GM23338 (cell line): ENCODE measurements around the gene HSH2D. TPM values are rescaled to one million over a fixed set of nuclear protein-coding genes. Genes with fewer than 3 reads are reported as not detected.
A peak's percentile ranks its signal among the peaks of the same experiment; 100 is the strongest.

ENCODE experiments used
- ATAC-seq: fragments of 200-7000 bp; cut with Tn5 transposase; 3 replicates; pipeline ENCODE4 v1.9.1; 2020
- DNase-seq: peaks from one replicate; pipeline ENCODE4 v3.0.0-alpha.2; 2015; ENCODE audit warnings: low spot score
- H2AFZ ChIP-seq: fragments of 200-600 bp; sonication (generic); 2 replicates; pipeline ENCODE4 v1.8.0; 2016; ENCODE audit warnings: antibody characterized with exemption, mild to moderate bottlenecking, moderate library complexity
- H3F3A ChIP-seq: fragments of 200-600 bp; sonication (generic); replicated peaks from 2 replicates; pipeline ENCODE4 v1.8.0; 2017; ENCODE audit warnings: antibody characterized with exemption, mixed run types, low read depth
- H3K27ac ChIP-seq: fragments of 200-600 bp; sonication (generic); 2 replicates; pipeline ENCODE4 v1.6.1; 2016; ENCODE audit warnings: low read depth
- H3K27me3 ChIP-seq: fragments of 200-600 bp; sonication (generic); 2 replicates; pipeline ENCODE4 v1.8.0; 2016; ENCODE audit warnings: mild to moderate bottlenecking, mixed run types, moderate library complexity; ENCODE audit not compliant: insufficient read depth
- H3K36me3 ChIP-seq: fragments of 200-600 bp; sonication (generic); 2 replicates; pipeline ENCODE4 v1.8.0; 2016; ENCODE audit warnings: mild to moderate bottlenecking; ENCODE audit not compliant: insufficient read depth
- H3K4me1 ChIP-seq: fragments of 200-600 bp; sonication (generic); 2 replicates; pipeline ENCODE4 v1.8.0; 2016; ENCODE audit warnings: mild to moderate bottlenecking, moderate library complexity; ENCODE audit not compliant: insufficient read depth
- H3K4me2 ChIP-seq: fragments of 200-600 bp; sonication (generic); 2 replicates; pipeline ENCODE4 v1.7.1; 2017; ENCODE audit warnings: mixed run types
- H3K4me3 ChIP-seq: fragments of 200-600 bp; sonication (generic); 2 replicates; pipeline ENCODE4 v1.6.1; 2016; ENCODE audit warnings: mixed run types
- H3K79me2 ChIP-seq: fragments of 200-600 bp; sonication (generic); replicated peaks from 2 replicates; pipeline ENCODE4 v1.8.0; 2017; ENCODE audit warnings: mild to moderate bottlenecking; ENCODE audit not compliant: insufficient read depth
- H3K9me2 ChIP-seq: fragments of 200-600 bp; sonication (generic); 2 replicates; pipeline ENCODE4 v1.8.0; 2017; ENCODE audit not compliant: insufficient read depth
- H4K20me1 ChIP-seq: fragments of 200-600 bp; sonication (generic); replicated peaks from 2 replicates; pipeline ENCODE4 v1.8.0; 2017; ENCODE audit warnings: mild to moderate bottlenecking; ENCODE audit not compliant: insufficient read depth
- H3K27ac Mint-ChIP-seq: 2 replicates; pipeline ENCODE4 v1.8.0; 2020; ENCODE audit warnings: inconsistent platforms, mild to moderate bottlenecking, moderate library complexity, mixed read lengths
- H3K27me3 Mint-ChIP-seq: 3 replicates; pipeline ENCODE4 v1.8.0; 2022; ENCODE audit warnings: low read depth, mild to moderate bottlenecking, moderate library complexity, mixed read lengths, inconsistent platforms; ENCODE audit not compliant: insufficient read depth, poor library complexity
- H3K36me3 Mint-ChIP-seq: 3 replicates; pipeline ENCODE4 v1.8.0; 2021; ENCODE audit warnings: low read depth, mild to moderate bottlenecking, inconsistent platforms, moderate library complexity, mixed read lengths
- H3K4me1 Mint-ChIP-seq: 3 replicates; pipeline ENCODE4 v1.8.0; 2020; ENCODE audit warnings: mild to moderate bottlenecking, inconsistent platforms, mixed read lengths
- H3K4me3 Mint-ChIP-seq: 3 replicates; pipeline ENCODE4 v1.8.0; 2021; ENCODE audit warnings: moderate library complexity, mild to moderate bottlenecking, inconsistent platforms, mixed read lengths
- H3K9me3 Mint-ChIP-seq: 3 replicates; pipeline ENCODE4 v1.8.0; 2020; ENCODE audit warnings: moderate library complexity, mild to moderate bottlenecking, inconsistent platforms, mixed read lengths
- CREB1 ChIP-seq: fragments of 250-450 bp; sonication (Bioruptor Pico); IDR thresholded peaks from 2 replicates; pipeline ENCODE4 v1.5.0; 2020; ENCODE audit warnings: low read depth, mild to moderate bottlenecking, moderate library complexity
- CTCF ChIP-seq, 2 experiments: fragments of 200-600 bp in 1 of 2; sonication (generic) in 1 of 2; conservative IDR thresholded peaks; 2 replicates each; pipeline versions ENCODE4 v1.5.1 to v1.6.1; 2016 to 2017; ENCODE audit warnings: antibody characterized with exemption in 2 of 2, low read depth in 2 of 2, mild to moderate bottlenecking in 2 of 2, moderate library complexity in 1 of 2
- EZH2 ChIP-seq: fragments of 200-600 bp; sonication (generic); IDR thresholded peaks from one replicate; pipeline ENCODE4 v1.8.0; 2017; ENCODE audit warnings: antibody characterized with exemption, mild to moderate bottlenecking, low read depth; ENCODE audit not compliant: unreplicated experiment
- EZH2phosphoT487 ChIP-seq: fragments of 200-600 bp; sonication (generic); IDR thresholded peaks from one replicate; pipeline ENCODE4 v1.8.1; 2018; ENCODE audit warnings: antibody characterized with exemption; ENCODE audit not compliant: unreplicated experiment
- JUNB ChIP-seq: IDR thresholded peaks from one replicate; pipeline ENCODE4 v1.6.1; 2016; ENCODE audit warnings: antibody characterized with exemption; ENCODE audit not compliant: unreplicated experiment
- NANOG ChIP-seq: IDR thresholded peaks from 2 replicates; pipeline ENCODE4 v1.6.1; 2016; ENCODE audit warnings: antibody characterized with exemption, borderline replicate concordance
- POLR2AphosphoS5 ChIP-seq: IDR thresholded peaks from 2 replicates; pipeline ENCODE4 v1.6.1; 2016; ENCODE audit warnings: antibody characterized with exemption, low read depth
- REST ChIP-seq: IDR thresholded peaks from one replicate; pipeline ENCODE4 v1.6.1; 2018; ENCODE audit warnings: antibody characterized with exemption; ENCODE audit not compliant: unreplicated experiment
- STAT1 ChIP-seq: IDR thresholded peaks from one replicate; pipeline ENCODE4 v1.6.1; 2016; ENCODE audit warnings: antibody characterized with exemption; ENCODE audit not compliant: unreplicated experiment
- ZNF114 ChIP-seq: fragments of 250-450 bp; sonication (Bioruptor Pico); IDR thresholded peaks from 2 replicates; pipeline ENCODE4 v1.5.0; 2020; ENCODE audit warnings: mild to moderate bottlenecking, moderate library complexity
- ZNF331 ChIP-seq: fragments of 250-450 bp; sonication (Bioruptor Pico); IDR thresholded peaks from 2 replicates; pipeline ENCODE4 v1.5.0; 2020; ENCODE audit warnings: low read depth, mild to moderate bottlenecking, moderate library complexity
- polyA plus RNA-seq: library from polyadenylated mRNA; unstranded; fragments of >200 nt; fragmentation: Nextera tagmentation; extraction: Ambion mirVana; gene quantifications from 2 replicates; pipeline ENCODE4 v1.2.1, GENCODE V29; 2016
- total RNA-seq: library from RNA; depleted of rRNA; stranded (reverse); fragments of >200 nt; shearing (Covaris generic); gene quantifications from 2 replicates; pipeline ENCODE4 v1.2.3, GENCODE V29; 2014
- TF ChIP-seq, protein P1 (sequence below): fragments of 250-450 bp; sonication (Bioruptor Pico); IDR thresholded peaks from 2 replicates; pipeline ENCODE4 v1.5.0; 2020; ENCODE audit warnings: mild to moderate bottlenecking, moderate library complexity
- TF ChIP-seq, protein P2 (sequence below): IDR thresholded peaks from 2 replicates; pipeline ENCODE4 v1.6.1; 2016; ENCODE audit warnings: antibody characterized with exemption

Gene HSH2D
- total and polyA plus RNA-seq, 2 experiments from 2014 or later: 0.81 to 1.4 TPM

GRCh38 chr19:16184665-16185122 is 41.2 kb downstream of the HSH2D start:
- Histone ChIP-seq H3K27me3 (no peaks in the 10 kb centered on the region), H3K27ac (no peak overlapping the region), H3F3A (no peaks in the 10 kb centered on the region), H4K20me1 (peaks cover 4% of the 10 kb centered on the region; the same call in 1 of the 2 replicates), H3K4me3 (no peak overlapping the region), H2AFZ (no peak overlapping the region), H3K4me1 (no peaks in the 10 kb centered on the region), H3K4me2 (no peak overlapping the region), H3K79me2 (peaks cover 15% of the 10 kb centered on the region), H3K36me3 (no peaks in the 10 kb centered on the region), H3K9me2 (no peaks in the 10 kb centered on the region)
- ATAC-seq: no peak
- H3K9me3 Mint-ChIP-seq: peaks cover 3% of the 10 kb centered on the region; the same call in 2 of the 3 replicates
- no peak overlapping the region; the same call in none of the 2 replicates for H3K27ac Mint-ChIP-seq
- H3K4me3 Mint-ChIP-seq: peak overlapping the region; percentile 95
- peaks cover 3% of the 10 kb centered on the region; the same call in 2 of the 3 replicates for H3K4me1 Mint-ChIP-seq
- H3K36me3 Mint-ChIP-seq: peaks cover 21% of the 10 kb centered on the region
- H3K27me3 Mint-ChIP-seq: peaks cover 12% of the 10 kb centered on the region
- TF ChIP-seq ZNF331 (CRISPR knock-in tag) (no peak), EZH2 (no peak), STAT1 (no peak), CTCF (conservative IDR thresholded peaks at IDR 0.05; ENCODE audit: low read depth in 2 of 2) (no peak), REST (no peak), CREB1 (no peak), ZNF114 (CRISPR knock-in tag) (no peak), NANOG (no peak), JUNB (no peak), EZH2phosphoT487 (no peak), POLR2AphosphoS5 (no peak)
- TF ChIP-seq, protein P1, sequence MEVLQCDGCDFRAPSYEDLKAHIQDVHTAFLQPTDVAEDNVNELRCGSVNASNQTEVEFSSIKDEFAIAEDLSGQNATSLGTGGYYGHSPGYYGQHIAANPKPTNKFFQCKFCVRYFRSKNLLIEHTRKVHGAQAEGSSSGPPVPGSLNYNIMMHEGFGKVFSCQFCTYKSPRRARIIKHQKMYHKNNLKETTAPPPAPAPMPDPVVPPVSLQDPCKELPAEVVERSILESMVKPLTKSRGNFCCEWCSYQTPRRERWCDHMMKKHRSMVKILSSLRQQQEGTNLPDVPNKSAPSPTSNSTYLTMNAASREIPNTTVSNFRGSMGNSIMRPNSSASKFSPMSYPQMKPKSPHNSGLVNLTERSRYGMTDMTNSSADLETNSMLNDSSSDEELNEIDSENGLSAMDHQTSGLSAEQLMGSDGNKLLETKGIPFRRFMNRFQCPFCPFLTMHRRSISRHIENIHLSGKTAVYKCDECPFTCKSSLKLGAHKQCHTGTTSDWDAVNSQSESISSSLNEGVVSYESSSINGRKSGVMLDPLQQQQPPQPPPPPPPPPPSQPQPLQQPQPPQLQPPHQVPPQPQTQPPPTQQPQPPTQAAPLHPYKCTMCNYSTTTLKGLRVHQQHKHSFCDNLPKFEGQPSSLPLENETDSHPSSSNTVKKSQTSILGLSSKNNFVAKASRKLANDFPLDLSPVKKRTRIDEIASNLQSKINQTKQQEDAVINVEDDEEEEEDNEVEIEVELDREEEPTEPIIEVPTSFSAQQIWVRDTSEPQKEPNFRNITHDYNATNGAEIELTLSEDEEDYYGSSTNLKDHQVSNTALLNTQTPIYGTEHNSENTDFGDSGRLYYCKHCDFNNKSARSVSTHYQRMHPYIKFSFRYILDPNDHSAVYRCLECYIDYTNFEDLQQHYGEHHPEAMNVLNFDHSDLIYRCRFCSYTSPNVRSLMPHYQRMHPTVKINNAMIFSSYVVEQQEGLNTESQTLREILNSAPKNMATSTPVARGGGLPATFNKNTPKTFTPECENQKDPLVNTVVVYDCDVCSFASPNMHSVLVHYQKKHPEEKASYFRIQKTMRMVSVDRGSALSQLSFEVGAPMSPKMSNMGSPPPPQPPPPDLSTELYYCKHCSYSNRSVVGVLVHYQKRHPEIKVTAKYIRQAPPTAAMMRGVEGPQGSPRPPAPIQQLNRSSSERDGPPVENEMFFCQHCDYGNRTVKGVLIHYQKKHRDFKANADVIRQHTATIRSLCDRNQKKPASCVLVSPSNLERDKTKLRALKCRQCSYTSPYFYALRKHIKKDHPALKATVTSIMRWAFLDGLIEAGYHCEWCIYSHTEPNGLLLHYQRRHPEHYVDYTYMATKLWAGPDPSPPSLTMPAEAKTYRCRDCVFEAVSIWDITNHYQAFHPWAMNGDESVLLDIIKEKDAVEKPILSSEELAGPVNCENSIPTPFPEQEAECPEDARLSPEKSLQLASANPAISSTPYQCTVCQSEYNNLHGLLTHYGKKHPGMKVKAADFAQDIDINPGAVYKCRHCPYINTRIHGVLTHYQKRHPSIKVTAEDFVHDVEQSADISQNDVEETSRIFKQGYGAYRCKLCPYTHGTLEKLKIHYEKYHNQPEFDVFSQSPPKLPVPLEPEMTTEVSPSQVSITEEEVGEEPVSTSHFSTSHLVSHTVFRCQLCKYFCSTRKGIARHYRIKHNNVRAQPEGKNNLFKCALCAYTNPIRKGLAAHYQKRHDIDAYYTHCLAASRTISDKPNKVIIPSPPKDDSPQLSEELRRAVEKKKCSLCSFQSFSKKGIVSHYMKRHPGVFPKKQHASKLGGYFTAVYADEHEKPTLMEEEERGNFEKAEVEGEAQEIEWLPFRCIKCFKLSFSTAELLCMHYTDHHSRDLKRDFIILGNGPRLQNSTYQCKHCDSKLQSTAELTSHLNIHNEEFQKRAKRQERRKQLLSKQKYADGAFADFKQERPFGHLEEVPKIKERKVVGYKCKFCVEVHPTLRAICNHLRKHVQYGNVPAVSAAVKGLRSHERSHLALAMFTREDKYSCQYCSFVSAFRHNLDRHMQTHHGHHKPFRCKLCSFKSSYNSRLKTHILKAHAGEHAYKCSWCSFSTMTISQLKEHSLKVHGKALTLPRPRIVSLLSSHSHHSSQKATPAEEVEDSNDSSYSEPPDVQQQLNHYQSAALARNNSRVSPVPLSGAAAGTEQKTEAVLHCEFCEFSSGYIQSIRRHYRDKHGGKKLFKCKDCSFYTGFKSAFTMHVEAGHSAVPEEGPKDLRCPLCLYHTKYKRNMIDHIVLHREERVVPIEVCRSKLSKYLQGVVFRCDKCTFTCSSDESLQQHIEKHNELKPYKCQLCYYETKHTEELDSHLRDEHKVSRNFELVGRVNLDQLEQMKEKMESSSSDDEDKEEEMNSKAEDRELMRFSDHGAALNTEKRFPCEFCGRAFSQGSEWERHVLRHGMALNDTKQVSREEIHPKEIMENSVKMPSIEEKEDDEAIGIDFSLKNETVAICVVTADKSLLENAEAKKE (CRISPR knock-in tag): no peak
- TF ChIP-seq, protein P2, sequence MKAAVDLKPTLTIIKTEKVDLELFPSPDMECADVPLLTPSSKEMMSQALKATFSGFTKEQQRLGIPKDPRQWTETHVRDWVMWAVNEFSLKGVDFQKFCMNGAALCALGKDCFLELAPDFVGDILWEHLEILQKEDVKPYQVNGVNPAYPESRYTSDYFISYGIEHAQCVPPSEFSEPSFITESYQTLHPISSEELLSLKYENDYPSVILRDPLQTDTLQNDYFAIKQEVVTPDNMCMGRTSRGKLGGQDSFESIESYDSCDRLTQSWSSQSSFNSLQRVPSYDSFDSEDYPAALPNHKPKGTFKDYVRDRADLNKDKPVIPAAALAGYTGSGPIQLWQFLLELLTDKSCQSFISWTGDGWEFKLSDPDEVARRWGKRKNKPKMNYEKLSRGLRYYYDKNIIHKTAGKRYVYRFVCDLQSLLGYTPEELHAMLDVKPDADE: no peak
- no peak for DNase-seq
